PC-3 (cell line): Measurements from ENCODE around the gene TGFB1I1. TPM values are rescaled to one million over a fixed set of nuclear protein-coding genes. Genes with fewer than 3 reads are reported as not detected.

Source experiments
- ATAC-seq: fragments of 200-7000 bp; cut with Tn5 transposase; 2 replicates; pipeline ENCODE4 v1.9.1; 2020; ENCODE audit warnings: mild to moderate bottlenecking, moderate library complexity
- BruUV-seq: library from RNA; stranded (reverse); fragments of 400-500 nt; replicated peaks from 2 replicates; lab custom pipeline; 2021; lab: Mats Ljungman, UMichigan
- CTCF ChIA-PET: fragments of 300-600 bp; sonication (Branson Sonifier 250); formaldehyde crosslinking; loops from one replicate; lab custom pipeline; 2022; ENCODE audit warnings: antibody characterized with exemption; lab: Charles Lee
- POLR2A ChIA-PET: fragments of 300-600 bp; sonication (Branson Sonifier 250); formaldehyde crosslinking; loops from one replicate; lab custom pipeline; 2022; ENCODE audit warnings: antibody characterized with exemption; ENCODE audit not compliant: unreplicated experiment; lab: Charles Lee
- DNase-seq: peaks from one replicate; pipeline ENCODE4 v3.0.0-alpha.2; 2015
- H2AFZ ChIP-seq: fragments of 300-600 bp; sonication (generic); 2 replicates; pipeline ENCODE4 v1.6.0; 2016; ENCODE audit warnings: antibody characterized with exemption, low read length
- H3F3A ChIP-seq: fragments of 300-600 bp; sonication (generic); one replicate; pipeline ENCODE4 v1.6.0; 2017; ENCODE audit warnings: antibody characterized with exemption, low read length, control low read depth, mild to moderate bottlenecking; ENCODE audit not compliant: unreplicated experiment
- H3K27ac ChIP-seq: fragments of 300-600 bp; sonication (generic); 2 replicates; pipeline ENCODE4 v1.5.1; 2016; ENCODE audit warnings: mild to moderate bottlenecking, low read length
- H3K27me3 ChIP-seq: fragments of 300-600 bp; sonication (generic); 2 replicates; pipeline ENCODE4 v1.6.1; 2016; ENCODE audit warnings: low read length, mixed read lengths
- H3K36me3 ChIP-seq: fragments of 300-600 bp; sonication (generic); 2 replicates; pipeline ENCODE4 v1.6.1; 2016; ENCODE audit warnings: low read depth, mixed run types, low read length, mixed read lengths
- H3K4me1 ChIP-seq: fragments of 300-600 bp; sonication (generic); 2 replicates; pipeline ENCODE4 v1.5.1; 2016; ENCODE audit warnings: low read length; ENCODE audit not compliant: insufficient read depth
- H3K4me2 ChIP-seq: fragments of 300-600 bp; sonication (generic); 2 replicates; pipeline ENCODE4 v1.6.0; 2016; ENCODE audit warnings: low read length
- H3K4me3 ChIP-seq: fragments of 300-600 bp; sonication (generic); 2 replicates; pipeline ENCODE4 v1.5.1; 2016; ENCODE audit warnings: mild to moderate bottlenecking, low read length, mixed read lengths
- H3K79me2 ChIP-seq: fragments of 300-600 bp; sonication (generic); 2 replicates; pipeline ENCODE4 v1.6.1; 2017; ENCODE audit warnings: low read length, mixed read lengths
- H3K9ac ChIP-seq: fragments of 300-600 bp; sonication (generic); 2 replicates; pipeline ENCODE4 v1.6.0; 2016; ENCODE audit warnings: mild to moderate bottlenecking, low read length
- H3K9me2 ChIP-seq: fragments of 300-600 bp; sonication (generic); replicated peaks from 2 replicates; pipeline ENCODE4 v1.6.1; 2016; ENCODE audit warnings: mixed run types, low read length, mixed read lengths
- H3K9me3 ChIP-seq: fragments of 300-600 bp; sonication (generic); 2 replicates; pipeline ENCODE4 v1.6.1; 2016; ENCODE audit warnings: low read length, mixed read lengths
- H4K20me1 ChIP-seq: fragments of 300-600 bp; sonication (generic); 2 replicates; pipeline ENCODE4 v1.6.1; 2016; ENCODE audit warnings: low read length, mixed read lengths
- CTCF ChIP-seq: fragments of 300-600 bp; sonication (generic); conservative IDR thresholded peaks from 2 replicates; pipeline ENCODE4 v1.5.1; 2017; ENCODE audit warnings: antibody characterized with exemption, low read depth, mild to moderate bottlenecking, low read length
- EZH2 ChIP-seq: fragments of 300-600 bp; sonication (generic); IDR thresholded peaks from one replicate; pipeline ENCODE4 v1.6.1; 2017; ENCODE audit warnings: antibody characterized with exemption, mild to moderate bottlenecking, low read length; ENCODE audit not compliant: unreplicated experiment
- EZH2phosphoT487 ChIP-seq: fragments of 300-600 bp; sonication (generic); IDR thresholded peaks from 2 replicates; pipeline ENCODE4 v1.6.1; 2018; ENCODE audit warnings: mild to moderate bottlenecking, antibody characterized with exemption, low read length, borderline replicate concordance
- intact Hi-C: fragments of 100-400 bp; cut with micrococcal nuclease; formaldehyde crosslinking; loops from 2 replicates; pipeline ENCODE4 v1.9.0; 2023
- total RNA-seq: library from RNA; depleted of rRNA; stranded (reverse); fragments of >200 nt; gene quantifications from 2 replicates; pipeline ENCODE4 v1.2.3, GENCODE V29; 2014

The TGFB1I1 gene
- total RNA-seq, 1 experiment from 2014 or later: 11.2 TPM

- DNase-seq (no peak), ATAC-seq (no peak)
- no peaks in the 10 kb centered on the region for H4K20me1 ChIP-seq
- no peaks in the 10 kb centered on the region for H3K9me3 ChIP-seq
- H3K9ac ChIP-seq: no peak overlapping the region
- no peaks in the 10 kb centered on the region for H3K4me1 ChIP-seq
- H3K36me3 ChIP-seq: no peaks in the 10 kb centered on the region
- BruUV-seq: no TSS peak
- no peak overlapping the region for H3K4me3 ChIP-seq
- intact Hi-C loops: no loop called here
- POLR2A ChIA-PET: no interaction called here
- no peaks in the 10 kb centered on the region for H3F3A ChIP-seq
- H3K9me2 ChIP-seq: no peaks in the 10 kb centered on the region
- no peak overlapping the region for H2AFZ ChIP-seq
- no peaks in the 10 kb centered on the region for H3K79me2 ChIP-seq
- TF ChIP-seq EZH2 (no peak), EZH2phosphoT487 (no peak), CTCF (no peak)
- no peaks in the 10 kb centered on the region for H3K27me3 ChIP-seq
- no peak overlapping the region for H3K27ac ChIP-seq
- CTCF ChIA-PET: no interaction called here
- H3K4me2 ChIP-seq: no peak overlapping the region
Observed at GRCh38 chr16:31493506-31494125, 21.7 kb downstream of the TGFB1I1 start.

GRCh38 chr16:31496670-31497069 lies 24.7 kb downstream of the TGFB1I1 start:
- no TSS peak for BruUV-seq
- Histone ChIP-seq H3K4me2 (no peak overlapping the region), H3K36me3 (no peaks in the 10 kb centered on the region), H3K9me2 (no peaks in the 10 kb centered on the region), H3K4me1 (no peaks in the 10 kb centered on the region), H3K27me3 (no peaks in the 10 kb centered on the region), H4K20me1 (no peaks in the 10 kb centered on the region), H3K27ac (no peak overlapping the region), H3F3A (no peaks in the 10 kb centered on the region), H2AFZ (no peak overlapping the region), H3K4me3 (no peak overlapping the region), H3K79me2 (no peaks in the 10 kb centered on the region), H3K9me3 (no peaks in the 10 kb centered on the region), H3K9ac (no peak overlapping the region)
- CTCF ChIA-PET: no interaction called here
- DNase-seq (no peak), ATAC-seq (no peak)
- intact Hi-C loops: no loop called here
- POLR2A ChIA-PET: no interaction called here
- TF ChIP-seq CTCF (no peak), EZH2phosphoT487 (no peak), EZH2 (no peak)

- Histone ChIP-seq H3K9ac (no peak overlapping the region), H3K79me2 (no peaks in the 10 kb centered on the region), H3F3A (no peaks in the 10 kb centered on the region), H3K9me3 (no peaks in the 10 kb centered on the region), H3K4me2 (no peak overlapping the region), H3K4me3 (no peak overlapping the region), H2AFZ (no peak overlapping the region), H3K4me1 (no peaks in the 10 kb centered on the region), H4K20me1 (no peaks in the 10 kb centered on the region), H3K9me2 (no peaks in the 10 kb centered on the region), H3K36me3 (no peaks in the 10 kb centered on the region), H3K27me3 (no peaks in the 10 kb centered on the region), H3K27ac (no peak overlapping the region)
- BruUV-seq: no TSS peak
- DNase-seq (no peak), ATAC-seq (no peak)
- TF ChIP-seq CTCF: no peak
- TF ChIP-seq EZH2: no peak
- TF ChIP-seq EZH2phosphoT487: no peak
- CTCF ChIA-PET: no interaction called here
- intact Hi-C loops: no loop called here
- POLR2A ChIA-PET: no interaction called here
Observed at GRCh38 chr16:31498493-31498892, 26.5 kb downstream of the TGFB1I1 start.
